Mesenchymal stem cell (in vitro differentiated cells and primary cell): Measurements from ENCODE around the gene CCDC50.

Experiments used
- DNase-seq: peaks from one replicate; pipeline ENCODE4 v3.0.0-alpha.2; 2013
- H2AFZ ChIP-seq: one replicate; pipeline ENCODE4 v1.6.1; 2013; ENCODE audit warnings: low read depth, mild to moderate bottlenecking, control low read depth, inconsistent platforms, low read length, moderate library complexity
- H2AK5ac ChIP-seq: 2 replicates; pipeline ENCODE4 v1.6.1; 2013; ENCODE audit warnings: low read length, moderate library complexity, mild to moderate bottlenecking, inconsistent platforms; ENCODE audit not compliant: severe bottlenecking
- H2BK120ac ChIP-seq: one replicate; pipeline ENCODE4 v1.6.1; 2013; ENCODE audit warnings: low read depth, mild to moderate bottlenecking, inconsistent platforms, low read length, moderate library complexity
- H2BK12ac ChIP-seq, 2 experiments: one replicate each; pipeline ENCODE4 v1.6.1; 2013; ENCODE audit warnings: inconsistent platforms in 2 of 2, low read length in 2 of 2, mild to moderate bottlenecking in 2 of 2, moderate library complexity in 2 of 2, control low read depth in 1 of 2
- H2BK15ac ChIP-seq: one replicate; pipeline ENCODE4 v1.6.1; 2013; ENCODE audit warnings: mild to moderate bottlenecking, low read depth, inconsistent platforms; ENCODE audit not compliant: poor library complexity, severe bottlenecking
- H2BK5ac ChIP-seq: 2 replicates; pipeline ENCODE4 v1.6.1; 2013; ENCODE audit warnings: low read depth, mild to moderate bottlenecking, low read length, control low read depth, inconsistent platforms; ENCODE audit not compliant: poor library complexity, severe bottlenecking
- H3K14ac ChIP-seq, 2 experiments: one replicate each; pipeline ENCODE4 v1.6.1; 2013; ENCODE audit warnings: inconsistent platforms in 2 of 2, low read length in 2 of 2, control low read depth in 1 of 2, mild to moderate bottlenecking in 1 of 2, moderate library complexity in 1 of 2
- H3K18ac ChIP-seq, 2 experiments: one replicate each; pipeline ENCODE4 v1.6.1; 2013; ENCODE audit warnings: inconsistent platforms in 2 of 2, low read length in 2 of 2, control low read depth in 1 of 2, low read depth in 1 of 2, mild to moderate bottlenecking in 1 of 2
- H3K23ac ChIP-seq, 2 experiments: one replicate each; pipeline ENCODE4 v1.6.1; 2013; ENCODE audit warnings: inconsistent platforms in 2 of 2, low read length in 2 of 2, mild to moderate bottlenecking in 2 of 2, moderate library complexity in 2 of 2, control low read depth in 1 of 2
- H3K27ac ChIP-seq: 2 replicates; pipeline ENCODE4 v1.5.1; 2013; ENCODE audit warnings: mild to moderate bottlenecking, moderate library complexity, low read length, control low read depth, inconsistent platforms; ENCODE audit not compliant: poor library complexity, severe bottlenecking
- H3K27me3 ChIP-seq, 2 experiments: 2 replicates each; pipeline versions ENCODE4 v1.6.1 to v1.7.0; 2013; ENCODE audit warnings: low read length in 2 of 2, mild to moderate bottlenecking in 2 of 2, moderate library complexity in 2 of 2, control low read depth in 1 of 2, inconsistent platforms in 1 of 2; ENCODE audit not compliant: control insufficient read depth in 1 of 2, insufficient read depth in 1 of 2
- H3K36me3 ChIP-seq, 2 experiments: 2 replicates each; pipeline versions ENCODE4 v1.6.1 to v1.7.0; 2013; ENCODE audit warnings: low read length in 2 of 2, control low read depth in 1 of 2, inconsistent platforms in 1 of 2, low read depth in 1 of 2, mild to moderate bottlenecking in 1 of 2; ENCODE audit not compliant: insufficient read depth in 2 of 2, control insufficient read depth in 1 of 2
- H3K4ac ChIP-seq, 2 experiments: one replicate each; pipeline ENCODE4 v1.6.1; 2013; ENCODE audit warnings: inconsistent platforms in 2 of 2, low read length in 2 of 2, mild to moderate bottlenecking in 2 of 2, moderate library complexity in 2 of 2, control low read depth in 1 of 2, low read depth in 1 of 2
- H3K4me1 ChIP-seq: 2 replicates; pipeline ENCODE4 v1.6.1; 2013; ENCODE audit warnings: low read depth, low read length, control low read depth; ENCODE audit not compliant: control insufficient read depth, insufficient read depth
- H3K4me2 ChIP-seq: 2 replicates; pipeline ENCODE4 v1.6.1; 2013; ENCODE audit warnings: low read length, mild to moderate bottlenecking, inconsistent platforms; ENCODE audit not compliant: poor library complexity, severe bottlenecking
- H3K4me3 ChIP-seq, 2 experiments: 2 replicates each; pipeline versions ENCODE4 v1.5.1 to v1.7.0; 2013; ENCODE audit warnings: low read length in 2 of 2, mild to moderate bottlenecking in 2 of 2, control low read depth in 1 of 2, low read depth in 1 of 2; ENCODE audit not compliant: insufficient read depth in 1 of 2
- H3K79me1 ChIP-seq: replicated peaks from 2 replicates; pipeline ENCODE4 v1.6.1; 2013; ENCODE audit warnings: mild to moderate bottlenecking, control low read depth, low read length, inconsistent platforms; ENCODE audit not compliant: poor library complexity, severe bottlenecking
- H3K9ac ChIP-seq: 2 replicates; pipeline ENCODE4 v1.7.0; 2013; ENCODE audit warnings: mild to moderate bottlenecking, low read length, moderate library complexity
- H3K9me3 ChIP-seq: 2 replicates; pipeline ENCODE4 v1.7.0; 2013; ENCODE audit warnings: mild to moderate bottlenecking, low read length; ENCODE audit not compliant: control insufficient read depth
- H4K8ac ChIP-seq: one replicate; pipeline ENCODE4 v1.6.1; 2013; ENCODE audit warnings: inconsistent platforms, mild to moderate bottlenecking, low read length, moderate library complexity
- H4K91ac ChIP-seq: one replicate; pipeline ENCODE4 v1.6.1; 2013; ENCODE audit warnings: mild to moderate bottlenecking, low read length, inconsistent platforms
- WGBS: methylation state at CpG from one replicate; pipeline ENCODE4 v1.1.7; 2013; ENCODE audit warnings: mixed read lengths; 5-methylcytosine and 5-hydroxymethylcytosine counted together

Gene CCDC50

DNA sequence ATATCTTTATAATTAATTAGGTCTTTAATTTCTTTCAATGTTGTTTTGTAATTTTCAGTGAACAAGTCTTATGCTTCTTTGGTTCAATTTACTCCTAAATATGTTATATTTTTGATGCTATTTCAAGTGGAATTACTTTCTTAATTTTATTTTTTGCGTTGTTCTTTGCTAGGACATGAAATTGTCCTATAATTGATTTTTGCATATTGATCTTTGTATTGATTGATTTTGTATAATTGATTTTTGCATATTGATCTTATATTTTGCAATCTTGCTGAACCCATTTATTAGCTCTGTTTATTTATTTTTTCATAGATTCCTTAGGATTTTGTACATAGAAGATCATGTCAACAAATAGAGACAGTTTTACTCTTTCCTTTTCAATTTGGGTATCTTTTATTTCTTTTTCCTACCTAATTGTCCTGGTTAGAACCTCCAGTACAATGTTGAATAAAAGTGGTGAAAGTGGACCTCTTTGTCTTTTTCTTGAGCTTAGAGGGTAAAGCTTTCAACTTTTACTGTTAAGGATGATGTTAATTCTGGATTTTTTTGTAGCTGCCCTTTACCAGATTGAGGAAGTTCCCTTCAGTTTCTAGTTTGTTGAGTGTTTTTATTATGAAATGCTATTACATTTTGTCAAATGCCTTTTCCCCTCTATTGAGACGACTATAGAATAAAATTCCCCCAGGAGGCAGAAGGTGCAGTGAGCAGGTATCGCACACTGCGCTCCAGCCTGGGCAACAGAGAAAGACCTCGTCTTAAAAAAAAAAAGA is 36.8 kb upstream of the CCDC50 start:
- Histone ChIP-seq H3K23ac (no peak overlapping the region), H3K27me3 (no peaks in the 10 kb centered on the region), H2BK15ac (no peak overlapping the region), H2BK5ac (no peak overlapping the region), H3K4me1 (no peaks in the 10 kb centered on the region), H3K27ac (no peak overlapping the region), H3K14ac (no peak overlapping the region), H3K36me3 (no peaks in the 10 kb centered on the region), H4K8ac (no peak overlapping the region), H3K4me2 (no peak overlapping the region), H3K4me3 (no peak overlapping the region), H3K79me1 (no peaks in the 10 kb centered on the region), H3K9ac (no peak overlapping the region), H2BK120ac (no peak overlapping the region), H3K4ac (no peak overlapping the region), H3K18ac (no peak overlapping the region), H4K91ac (no peak overlapping the region), H2BK12ac (no peak overlapping the region), H2AFZ (no peak overlapping the region), H2AK5ac (no peak overlapping the region), H3K9me3 (no peaks in the 10 kb centered on the region)
- no peak for DNase-seq
- WGBS: 83% methylated on average over 1 of the region's 5 CpGs

- H2BK12ac ChIP-seq: no peak overlapping the region
- no peaks in the 10 kb centered on the region for H3K36me3 ChIP-seq
- H4K8ac ChIP-seq: no peak overlapping the region
- H3K4ac ChIP-seq: no peak overlapping the region
- no peaks in the 10 kb centered on the region for H3K27me3 ChIP-seq
- H3K23ac ChIP-seq: no peak overlapping the region
- H3K18ac ChIP-seq: no peak overlapping the region
- H3K79me1 ChIP-seq: no peaks in the 10 kb centered on the region
- no peak overlapping the region for H3K9ac ChIP-seq
- no peak overlapping the region for H3K27ac ChIP-seq
- H3K14ac ChIP-seq: no peak overlapping the region
- no peaks in the 10 kb centered on the region for H3K9me3 ChIP-seq
- H3K4me2 ChIP-seq: no peak overlapping the region
- no peak overlapping the region for H4K91ac ChIP-seq
- no peak overlapping the region for H2BK5ac ChIP-seq
- H2AFZ ChIP-seq: no peak overlapping the region
- 100% methylated on average over 1 of the region's 1 CpG for WGBS
- no peak overlapping the region for H3K4me3 ChIP-seq
- no peaks in the 10 kb centered on the region for H3K4me1 ChIP-seq
- DNase-seq: no peak
- H2BK120ac ChIP-seq: no peak overlapping the region
- no peak overlapping the region for H2AK5ac ChIP-seq
- H2BK15ac ChIP-seq: no peak overlapping the region
These were observed 34.9 kb upstream of the CCDC50 start for GRCh38 chr3:191294291-191294690.

DNA sequence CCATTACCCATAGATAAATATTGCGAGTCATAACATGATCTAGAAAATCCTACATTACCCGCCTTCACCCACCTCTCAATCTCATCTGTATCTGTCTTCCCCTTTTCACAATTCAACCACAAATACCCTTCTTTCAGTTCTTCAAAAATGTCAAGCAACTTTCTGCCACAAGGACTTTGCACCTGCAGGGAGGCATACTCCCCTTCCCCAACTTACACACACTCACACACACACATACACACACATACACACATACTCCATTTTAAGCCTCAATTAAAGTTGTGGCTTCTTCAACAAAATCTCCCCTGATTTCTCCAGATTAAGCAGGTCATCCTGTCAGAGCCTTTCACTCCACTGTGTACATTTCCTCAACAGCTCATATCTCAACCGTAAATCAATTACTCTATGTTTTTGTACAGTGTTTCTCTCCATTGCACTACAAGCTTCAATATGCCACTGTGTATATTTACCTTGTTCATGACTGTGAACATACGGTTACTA is 33.1 kb upstream of the CCDC50 start:
- Histone ChIP-seq H3K9ac (no peak overlapping the region), H3K4me2 (no peak overlapping the region)
- WGBS: 97% methylated on average over 3 of the region's 4 CpGs

GRCh38 chr3:191298846-191299245 is 30.3 kb upstream of the CCDC50 start:
- H3K4me2 ChIP-seq: no peak overlapping the region
- no peak overlapping the region for H3K18ac ChIP-seq
- no peak overlapping the region for H3K27ac ChIP-seq
- no peak overlapping the region for H3K23ac ChIP-seq
- H2BK12ac ChIP-seq: no peak overlapping the region
- no peak overlapping the region for H3K9ac ChIP-seq
- no peak for DNase-seq
- H3K14ac ChIP-seq: no peak overlapping the region
- H2AK5ac ChIP-seq: no peak overlapping the region
- H3K79me1 ChIP-seq: no peaks in the 10 kb centered on the region
- no peaks in the 10 kb centered on the region for H3K9me3 ChIP-seq
- H2AFZ ChIP-seq: no peak overlapping the region
- no peak overlapping the region for H2BK120ac ChIP-seq
- H3K27me3 ChIP-seq: no peaks in the 10 kb centered on the region
- H3K4me1 ChIP-seq: no peaks in the 10 kb centered on the region
- no peak overlapping the region for H4K91ac ChIP-seq
- H2BK15ac ChIP-seq: no peak overlapping the region
- no peak overlapping the region for H3K4me3 ChIP-seq
- H4K8ac ChIP-seq: no peak overlapping the region
- H3K36me3 ChIP-seq: no peaks in the 10 kb centered on the region
- no peak overlapping the region for H2BK5ac ChIP-seq
- no peak overlapping the region for H3K4ac ChIP-seq

More for the DNA sequence above, 33.1 kb upstream of the CCDC50 start:
- H2AFZ ChIP-seq: no peak overlapping the region
- no peak overlapping the region for H4K91ac ChIP-seq
- H4K8ac ChIP-seq: no peak overlapping the region
- no peak overlapping the region for H3K4me3 ChIP-seq
- no peak overlapping the region for H2AK5ac ChIP-seq
- no peaks in the 10 kb centered on the region for H3K79me1 ChIP-seq
- no peaks in the 10 kb centered on the region for H3K4me1 ChIP-seq
- H2BK120ac ChIP-seq: no peak overlapping the region
- H2BK5ac ChIP-seq: no peak overlapping the region
- no peak overlapping the region for H3K27ac ChIP-seq
- H3K23ac ChIP-seq: no peak overlapping the region
- no peaks in the 10 kb centered on the region for H3K36me3 ChIP-seq
- H3K27me3 ChIP-seq: no peaks in the 10 kb centered on the region
- no peak overlapping the region for H3K4ac ChIP-seq
- no peak overlapping the region for H3K18ac ChIP-seq
- H2BK12ac ChIP-seq: no peak overlapping the region
- H2BK15ac ChIP-seq: no peak overlapping the region
- no peak overlapping the region for H3K14ac ChIP-seq
- DNase-seq: no peak
- no peaks in the 10 kb centered on the region for H3K9me3 ChIP-seq
